Measurements from ENCODE around the gene PPP1R13B.

PPP1R13B gene

GRCh38 chr14:103729496-103730448, 117.6 kb downstream of the PPP1R13B start:
- DNase-seq (ENCODE audit: low read depth) = no peak

GRCh38 chr14:103728721-103729120, 118.7 kb downstream of the PPP1R13B start:
- DNase-seq (ENCODE audit: low read depth) = no peak

- DNase-seq (ENCODE audit: low read depth) = no peak
Observed at GRCh38 chr14:103728141-103728540, 119.2 kb downstream of the PPP1R13B start.

GRCh38 chr14:103727313-103727980, 119.9 kb downstream of the PPP1R13B start:
- no peak for DNase-seq (ENCODE audit: low read depth)

GRCh38 chr14:103726474-103726873, 120.9 kb downstream of the PPP1R13B start:
- no peak for DNase-seq (ENCODE audit: low read depth)

GRCh38 chr14:103725739-103726395, 121.5 kb downstream of the PPP1R13B start:
- no peak for DNase-seq (ENCODE audit: low read depth)

- DNase-seq (ENCODE audit: low read depth) = no peak
Observed at GRCh38 chr14:103725001-103725682, 122.2 kb downstream of the PPP1R13B start.

- DNase-seq (ENCODE audit: low read depth) = no peak
Observed at GRCh38 chr14:103724116-103724515, 123.3 kb downstream of the PPP1R13B start.

- DNase-seq (ENCODE audit: low read depth) = no peak
Observed at GRCh38 chr14:103723748-103724081, 123.7 kb downstream of the PPP1R13B start.

- no peak for DNase-seq (ENCODE audit: low read depth)
Observed at GRCh38 chr14:103721334-103722120, 125.8 kb downstream of the PPP1R13B start.

- no peak for DNase-seq (ENCODE audit: low read depth)
Observed at GRCh38 chr14:103719751-103720150, 127.6 kb downstream of the PPP1R13B start.

GRCh38 chr14:103718572-103718971, 128.8 kb downstream of the PPP1R13B start:
- no peak for DNase-seq (ENCODE audit: low read depth)

GRCh38 chr14:103716899-103717411, 130.4 kb downstream of the PPP1R13B start:
- no peak for DNase-seq (ENCODE audit: low read depth)

GRCh38 chr14:103716091-103716801, 131.1 kb downstream of the PPP1R13B start:
- no peak for DNase-seq (ENCODE audit: low read depth)

GRCh38 chr14:103715052-103716000, 132.0 kb downstream of the PPP1R13B start, which contains the start of the genes XRCC3 and ZFYVE21:
XRCC3 (minus strand) TSS chr14:103715451; CDS start chr14:103711087, 4,364 bp downstream.
ZFYVE21 (plus strand) TSS chr14:103715810; CDS start chr14:103715842, 32 bp downstream.
- DNase-seq (ENCODE audit: low read depth) = peak; percentile 96

GRCh38 chr14:103714063-103714724, 133.2 kb downstream of the PPP1R13B start:
- no peak for DNase-seq (ENCODE audit: low read depth)

- no peak for DNase-seq (ENCODE audit: low read depth)
Observed at GRCh38 chr14:103713304-103714062, 133.9 kb downstream of the PPP1R13B start.
